SK-N-SH treated with all-trans-retinoic acid at 6 μM for 48 hours (cell line): ENCODE results near the gene MOGAT3.

Experiments
- ATAC-seq: fragments of 200-7000 bp; cut with Tn5 transposase; 3 replicates; pipeline ENCODE4 v1.9.1; 2020; ENCODE audit warnings: mild to moderate bottlenecking, moderate library complexity
- ARNTL ChIP-seq: fragments of 450-650 bp; formaldehyde crosslinking; IDR thresholded peaks from 2 replicates; pipeline ENCODE4 v1.5.0; 2020; ENCODE audit warnings: low read depth, mild to moderate bottlenecking, moderate library complexity, borderline replicate concordance
- BACH2 ChIP-seq: fragments of 250-450 bp; sonication (Bioruptor Pico); IDR thresholded peaks from 2 replicates; pipeline ENCODE4 v1.9.0; 2021; ENCODE audit warnings: mild to moderate bottlenecking, borderline replicate concordance
- CREB5 ChIP-seq: fragments of 250-450 bp; sonication (Bioruptor Pico); IDR thresholded peaks from 2 replicates; pipeline ENCODE4 v1.5.1; 2020; ENCODE audit warnings: low read depth, mild to moderate bottlenecking, moderate library complexity
- CSDC2 ChIP-seq: fragments of 250-450 bp; sonication (Bioruptor Pico); IDR thresholded peaks from 2 replicates; pipeline ENCODE4 v1.5.0; 2020; ENCODE audit warnings: mild to moderate bottlenecking, moderate library complexity
- CSRNP3 ChIP-seq: fragments of 250-450 bp; sonication (Bioruptor Pico); IDR thresholded peaks from 2 replicates; pipeline ENCODE4 v1.5.1; 2021; ENCODE audit warnings: mild to moderate bottlenecking, moderate library complexity
- ESRRG ChIP-seq: fragments of 250-450 bp; sonication (Bioruptor Pico); IDR thresholded peaks from 2 replicates; pipeline ENCODE4 v1.6.1; 2021; ENCODE audit warnings: mild to moderate bottlenecking
- GLIS3 ChIP-seq: fragments of 250-450 bp; sonication (Bioruptor Pico); IDR thresholded peaks from 2 replicates; pipeline ENCODE4 v1.5.0; 2020; ENCODE audit warnings: mild to moderate bottlenecking, moderate library complexity
- ISL1 ChIP-seq: fragments of 250-450 bp; sonication (Bioruptor Pico); IDR thresholded peaks from 2 replicates; pipeline ENCODE4 v2.1.2; 2022; ENCODE audit warnings: mild to moderate bottlenecking, moderate library complexity
- OSR1 ChIP-seq: fragments of 250-450 bp; sonication (Bioruptor Pico); IDR thresholded peaks from 2 replicates; pipeline ENCODE4 v1.8.0; 2022; ENCODE audit warnings: moderate library complexity, mild to moderate bottlenecking, inconsistent platforms
- PATZ1 ChIP-seq: fragments of 250-450 bp; sonication (Bioruptor Pico); IDR thresholded peaks from 2 replicates; pipeline ENCODE4 v1.8.0; 2020; ENCODE audit warnings: mild to moderate bottlenecking, moderate library complexity, borderline replicate concordance
- PPARA ChIP-seq: fragments of 250-450 bp; sonication (Bioruptor Pico); IDR thresholded peaks from 2 replicates; pipeline ENCODE4 v1.5.0; 2020; ENCODE audit warnings: mild to moderate bottlenecking, borderline replicate concordance
- RARB ChIP-seq: fragments of 250-450 bp; sonication (Bioruptor Pico); IDR thresholded peaks from 2 replicates; pipeline ENCODE4 v1.8.0; 2021; ENCODE audit warnings: mild to moderate bottlenecking, moderate library complexity
- SNAI2 ChIP-seq: fragments of 250-450 bp; sonication (Bioruptor Pico); IDR thresholded peaks from 2 replicates; pipeline ENCODE4 v1.5.0; 2020; ENCODE audit warnings: mild to moderate bottlenecking, moderate library complexity
- TCF4 ChIP-seq: fragments of 250-450 bp; sonication (Bioruptor Pico); IDR thresholded peaks from 2 replicates; pipeline ENCODE4 v1.8.0; 2021; ENCODE audit warnings: mild to moderate bottlenecking, moderate library complexity, borderline replicate concordance
- TSHZ2 ChIP-seq: fragments of 250-450 bp; sonication (Bioruptor Pico); IDR thresholded peaks from 2 replicates; pipeline ENCODE4 v1.5.0; 2020; ENCODE audit warnings: mild to moderate bottlenecking, moderate library complexity
- ZFP3 ChIP-seq: fragments of 250-450 bp; sonication (Bioruptor Pico); IDR thresholded peaks from 2 replicates; pipeline ENCODE4 v1.5.0; 2020; ENCODE audit warnings: mild to moderate bottlenecking, moderate library complexity
- ZNF70 ChIP-seq: fragments of 450-650 bp; formaldehyde crosslinking; IDR thresholded peaks from 2 replicates; pipeline ENCODE4 v1.5.0; 2020; ENCODE audit warnings: mild to moderate bottlenecking, moderate library complexity
- ZNF8 ChIP-seq: fragments of 450-650 bp; formaldehyde crosslinking; IDR thresholded peaks from 2 replicates; pipeline ENCODE4 v1.5.0; 2020; ENCODE audit warnings: mild to moderate bottlenecking, moderate library complexity

Gene MOGAT3

GRCh38 chr7:101237206-101238067 is 36.6 kb upstream of the MOGAT3 start, which contains the start of gene CLDN15:
TSS of gene CLDN15 (minus strand) at chr7:101237802. CDS start at chr7:101237581, 221 bp downstream.
- no peak for TF ChIP-seq ZFP3 (CRISPR knock-in tag)
- TF ChIP-seq CSRNP3 (CRISPR knock-in tag) = no peak
- TF ChIP-seq CSDC2 (CRISPR knock-in tag) = no peak
- no peak for TF ChIP-seq ARNTL (CRISPR knock-in tag)
- no peak for TF ChIP-seq ESRRG (CRISPR knock-in tag)
- TF ChIP-seq TSHZ2 (CRISPR knock-in tag) = no peak
- TF ChIP-seq SNAI2 = no peak
- TF ChIP-seq BACH2 (CRISPR knock-in tag) = no peak
- no peak for ATAC-seq

GRCh38 chr7:101236292-101236835 is 35.5 kb upstream of the MOGAT3 start:
- ATAC-seq = no peak
- TF ChIP-seq GLIS3 (CRISPR knock-in tag) (no peak), PATZ1 (no peak), CSDC2 (CRISPR knock-in tag) (no peak), BACH2 (CRISPR knock-in tag) (no peak), PPARA (CRISPR knock-in tag) (no peak), ARNTL (CRISPR knock-in tag) (no peak), CREB5 (CRISPR knock-in tag) (no peak), CSRNP3 (CRISPR knock-in tag) (no peak), ISL1 (CRISPR knock-in tag) (no peak), ZNF8 (no peak), RARB (no peak), ZNF70 (CRISPR knock-in tag) (no peak), TCF4 (CRISPR knock-in tag) (no peak), ESRRG (CRISPR knock-in tag) (no peak), TSHZ2 (CRISPR knock-in tag) (no peak), SNAI2 (no peak), OSR1 (no peak)
